GM12878 (cell line): ENCODE measurements around the gene MGARP.

Experiments
- CTCF ChIP-seq, 3 experiments: IDR thresholded peaks in 2 of 3; conservative IDR thresholded peaks in 1 of 3; 2 replicates each; pipeline ENCODE4 v1.5.1; 2011; ENCODE audit warnings: low read depth in 3 of 3, low read length in 3 of 3, mild to moderate bottlenecking in 3 of 3, control low read depth in 2 of 3, moderate library complexity in 2 of 3, inconsistent platforms in 1 of 3, mixed read lengths in 1 of 3; ENCODE audit not compliant: control insufficient read depth in 2 of 3, insufficient read depth in 1 of 3; ENCODE audit errors: extremely low read depth in 1 of 3
- EP300 ChIP-seq, 2 experiments: fragments of 150-350 bp in 1 of 2; IDR thresholded peaks; 2 replicates each; pipeline ENCODE4 v1.6.1; 2011 to 2012; ENCODE audit warnings: low read depth in 2 of 2, low read length in 2 of 2, borderline replicate concordance in 1 of 2, improper control_type of control experiment in 1 of 2, inconsistent platforms in 1 of 2; ENCODE audit not compliant: control insufficient read depth in 1 of 2
- MAX ChIP-seq: IDR thresholded peaks from 2 replicates; pipeline ENCODE4 v1.6.1; 2012; ENCODE audit warnings: low read depth, low read length, improper control_type of control experiment
- MXI1 ChIP-seq: fragments of 150-350 bp; IDR thresholded peaks from 2 replicates; pipeline ENCODE4 v1.6.1; 2011; ENCODE audit warnings: low read depth, mild to moderate bottlenecking, inconsistent platforms, low read length, improper control_type of control experiment
- SP1 ChIP-seq: IDR thresholded peaks from one replicate; pipeline ENCODE4 v1.6.1; 2011; ENCODE audit warnings: low read depth, low read length

- TF ChIP-seq CTCF (IDR thresholded peaks at IDR 0.05 in 2 of 3, conservative IDR thresholded peaks at IDR 0.05 in 1 of 3; ENCODE audit: control insufficient read depth in 2 of 3, extremely low read depth in 1 of 3, insufficient read depth in 1 of 3, low read depth in 3 of 3, low read length in 3 of 3) (no peak), SP1 (no peak), EP300 (IDR thresholded peaks at IDR 0.05; ENCODE audit: borderline replicate concordance in 1 of 2, control insufficient read depth in 1 of 2, low read depth in 2 of 2, low read length in 2 of 2) (no peak), MAX (no peak), MXI1 (no peak)
These were observed 37.4 kb downstream of the MGARP start for GRCh38 chr4:139242511-139243051.
